Measurements from ENCODE around the gene ALKBH6. TPM values are rescaled to one million over a fixed set of nuclear protein-coding genes. Genes with fewer than 3 reads are reported as not detected.

Gene ALKBH6
- total and polyA plus RNA-seq, 10 of the 15 experiments (the other 5 are each of a cell fraction or from before 2014, with no cell fraction given), result 1.2 to 56.5 (median 36.1) TPM

- TF ChIP-seq CEBPZ (IDR thresholded peaks at IDR 0.05; ENCODE audit: low read depth, low read length) (no peak), IKZF2 (IDR thresholded peaks at IDR 0.05) (no peak), CREB1 (IDR thresholded peaks at IDR 0.05; ENCODE audit: low read depth) (peak; percentile 92), WRNIP1 (IDR thresholded peaks at IDR 0.05; ENCODE audit: borderline replicate concordance, low read depth, low read length) (no peak), RAD51 (IDR thresholded peaks at IDR 0.05) (no peak), RELA (IDR thresholded peaks at IDR 0.05; ENCODE audit: borderline replicate concordance, partially characterized antibody) (no peak), CHD4 (IDR thresholded peaks at IDR 0.05) (no peak), USF1 (IDR thresholded peaks at IDR 0.05; ENCODE audit: borderline replicate concordance, extremely low read length, insufficient read depth, low read depth, low read length) (no peak), FOXK2 (IDR thresholded peaks at IDR 0.05) (no peak), HDAC6 (IDR thresholded peaks at IDR 0.05; ENCODE audit: unreplicated experiment) (no peak), BCLAF1 (IDR thresholded peaks at IDR 0.05) (0 out of 2 replicates have a peak, but pooled peaks have one; percentile 20), HSF1 (IDR thresholded peaks at IDR 0.05; ENCODE audit: low read depth, low read length) (no peak), ZBTB33 (IDR thresholded peaks at IDR 0.05) (no peak), BHLHE40 (IDR thresholded peaks at IDR 0.05; ENCODE audit: borderline replicate concordance in 1 of 2, low read depth in 2 of 2, low read length in 1 of 2) (peak in 1 of 2 experiments; percentile 70; a peak in 1 of 4 replicates), NFYA (IDR thresholded peaks at IDR 0.05; ENCODE audit: borderline replicate concordance, low read depth, low read length) (no peak), NFYB (IDR thresholded peaks at IDR 0.05; ENCODE audit: insufficient read depth, low read depth, low read length) (peak; percentile 91), SIX5 (IDR thresholded peaks at IDR 0.05; ENCODE audit: low read depth, low read length, severe bottlenecking) (peak; percentile 39)
Measured at GRCh38 chr19:35995048-35995993, 18.7 kb downstream of the ALKBH6 start, which contains the start of gene SDHAF1 (continued).
